ENCODE measurements around the gene GFRA4. TPM values are rescaled to one million over a fixed set of nuclear protein-coding genes. Genes with fewer than 3 reads are reported as not detected.

Gene GFRA4
- total RNA-seq, 1 experiment from 2014 or later: not detected

- Histone ChIP-seq H2BK120ac (ENCODE audit: low read depth, low read length, poor library complexity, severe bottlenecking) (no peak overlapping the region), H2BK20ac (ENCODE audit: low read depth, low read length, poor library complexity, severe bottlenecking) (no peak overlapping the region), H3K23ac (ENCODE audit: insufficient read length, low read depth, low read length) (no peak overlapping the region), H3K27ac (ENCODE audit: insufficient read length, low read depth, low read length) (no peak overlapping the region), H3T11ph (ENCODE audit: low read length) (no peak overlapping the region), H2BK15ac (ENCODE audit: low read depth, low read length) (no peak overlapping the region), H3K4me1 (ENCODE audit: insufficient read depth, low read length) (no peaks in the 10 kb centered on the region), H2BK5ac (ENCODE audit: insufficient read length, low read length) (no peak overlapping the region), H3K79me2 (ENCODE audit: insufficient read depth, low read length) (no peaks in the 10 kb centered on the region), H2BK12ac (ENCODE audit: insufficient read length, low read depth, low read length) (no peak overlapping the region), H2AFZ (ENCODE audit: low read length) (no peak overlapping the region), H3K4me2 (ENCODE audit: insufficient read depth, insufficient read length, low read length) (no peak overlapping the region), H3K14ac (ENCODE audit: insufficient read depth, low read length) (no peak overlapping the region), H4K91ac (ENCODE audit: insufficient read length, low read depth, low read length) (no peak overlapping the region), H3K23me2 (ENCODE audit: insufficient read length, low read depth, low read length, poor library complexity, severe bottlenecking) (no peaks in the 10 kb centered on the region), H4K5ac (ENCODE audit: insufficient read length, low read depth, low read length) (no peak overlapping the region), H3K9me3 (ENCODE audit: control insufficient read depth, low read depth, low read length) (no peaks in the 10 kb centered on the region), H4K8ac (replicated peaks; ENCODE audit: insufficient read length, low read depth, low read length) (no peak overlapping the region), H3K56ac (ENCODE audit: insufficient read length, low read depth, low read length) (no peak overlapping the region), H3K18ac (ENCODE audit: insufficient read length, low read depth, low read length) (no peak overlapping the region), H4K20me1 (ENCODE audit: control insufficient read depth, insufficient read depth, insufficient read length) (no peaks in the 10 kb centered on the region), H3K9ac (ENCODE audit: extremely low read depth, insufficient read length, low read length) (no peak overlapping the region), H3K4ac (ENCODE audit: low read depth, low read length) (no peak overlapping the region), H3K27me3 (ENCODE audit: insufficient read depth, low read length) (0 out of 2 replicates have a peak, but pooled peaks cover 2% of the 10 kb centered on the region), H3K79me1 (ENCODE audit: insufficient read depth, low read depth, low read length, poor library complexity, severe bottlenecking) (no peaks in the 10 kb centered on the region), H2AK5ac (ENCODE audit: insufficient read length, low read length) (no peak overlapping the region)
- WGBS (ENCODE audit: extremely low coverage, insufficient read length, low lambda C conversion rate): no CpG with 5 or more reads among the region's 10 CpGs
- Mint-ChIP-seq H3K9me3 (peaks cover 0 to 4% of the 10 kb centered on the region in 2 experiments; a peak in 1 of 5 replicates), H3K27ac (no peak overlapping the region), H3K4me1 (peaks cover 17 to 26% of the 10 kb centered on the region in 2 experiments), H3K27me3 (ENCODE audit: low read depth) (peaks cover 25% of the 10 kb centered on the region), H3K4me3 (no peak overlapping the region), H3K36me3 (ENCODE audit: insufficient read depth in 1 of 3, low read depth in 3 of 3) (0 out of 7 replicates have a peak, but pooled peaks cover 0 to 3% (median 0%) of the 10 kb centered on the region in 3 experiments)
- DNase-seq: no peak
- TF ChIP-seq CTCF (conservative IDR thresholded peaks at IDR 0.05): no peak
These were observed 7.7 kb upstream of the GFRA4 start for GRCh38 chr20:3670945-3671344.
